HG03457 (cell line): ENCODE data around the gene SPEF1.
"Not testable (repeated sequence)": the region's sequence is repeated elsewhere in the genome, so short reads cannot be mapped to it uniquely, and the experiment has no call there.

Experiments used
- ATAC-seq: cut with Tn5 transposase; IDR thresholded peaks from one replicate; pipeline ENCODE4 v1.9.1; 2021; ENCODE audit warnings: moderate number of reproducible peaks; ENCODE audit not compliant: unreplicated experiment

The SPEF1 gene, protein sequence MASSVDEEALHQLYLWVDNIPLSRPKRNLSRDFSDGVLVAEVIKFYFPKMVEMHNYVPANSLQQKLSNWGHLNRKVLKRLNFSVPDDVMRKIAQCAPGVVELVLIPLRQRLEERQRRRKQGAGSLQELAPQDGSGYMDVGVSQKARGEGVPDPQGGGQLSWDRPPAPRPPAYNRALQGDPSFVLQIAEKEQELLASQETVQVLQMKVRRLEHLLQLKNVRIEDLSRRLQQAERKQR

DNA sequence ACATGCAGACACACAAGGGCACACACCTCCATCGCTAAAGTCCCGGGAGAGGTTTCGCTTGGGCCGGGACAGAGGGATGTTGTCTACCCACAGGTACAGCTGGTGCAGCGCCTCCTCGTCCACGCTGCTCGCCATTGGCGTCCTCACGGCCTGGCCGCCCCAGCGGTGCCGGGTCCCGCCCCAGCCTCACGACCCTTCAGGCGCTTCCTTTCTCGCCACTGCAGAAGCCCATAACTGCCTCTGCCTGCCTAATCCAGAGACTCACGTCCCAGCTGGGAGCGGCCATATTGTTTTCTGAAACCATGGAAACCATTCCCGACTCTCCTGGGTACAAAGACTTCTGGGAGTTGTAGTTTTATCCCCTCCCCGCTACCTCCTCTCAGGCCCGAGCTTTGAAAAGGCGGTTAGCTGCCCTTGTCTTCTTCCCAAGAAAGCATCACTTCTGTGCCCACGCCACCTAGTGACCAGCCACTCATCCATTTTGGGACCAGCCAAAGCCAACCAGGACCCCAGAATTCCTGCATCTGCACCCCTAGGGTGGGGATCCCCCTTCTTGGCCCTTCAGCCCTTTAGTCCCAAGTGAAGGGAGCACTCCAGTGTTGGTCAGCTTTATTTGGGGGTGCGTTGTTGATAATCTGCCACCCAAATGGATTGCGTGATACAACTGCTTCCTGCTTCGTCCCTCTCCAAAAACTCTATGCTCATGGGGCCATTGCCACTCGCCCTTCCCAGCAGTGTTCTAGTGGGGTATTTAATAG, at the start of gene SPEF1:
Gene SPEF1, minus strand, starts transcription at position 296 of the 758 bp plus-strand sequence. Its CDS starts 161 bp downstream, at position 135.
- no peak for ATAC-seq

DNA sequence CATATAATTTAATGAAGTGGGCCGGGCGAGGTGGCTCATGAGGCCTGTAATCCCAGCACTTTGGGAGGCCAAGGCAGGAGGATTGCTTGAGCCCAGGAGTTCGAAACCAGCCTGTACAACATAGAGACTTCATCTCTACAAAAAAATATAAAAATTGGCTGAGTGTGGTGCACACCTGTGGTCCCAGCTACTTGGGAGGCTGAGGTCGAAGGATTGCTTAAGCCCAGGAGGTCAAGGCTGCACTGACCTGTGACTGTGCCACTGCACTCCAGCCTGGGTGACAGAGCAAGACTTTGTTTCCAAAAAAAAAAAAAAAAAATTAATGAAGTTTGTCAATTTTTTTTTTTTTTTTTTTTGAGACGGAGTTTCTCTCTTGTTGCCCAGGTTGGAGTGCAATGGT, 48.6 kb upstream of the SPEF1 start:
- not testable (repeated sequence) for ATAC-seq

DNA sequence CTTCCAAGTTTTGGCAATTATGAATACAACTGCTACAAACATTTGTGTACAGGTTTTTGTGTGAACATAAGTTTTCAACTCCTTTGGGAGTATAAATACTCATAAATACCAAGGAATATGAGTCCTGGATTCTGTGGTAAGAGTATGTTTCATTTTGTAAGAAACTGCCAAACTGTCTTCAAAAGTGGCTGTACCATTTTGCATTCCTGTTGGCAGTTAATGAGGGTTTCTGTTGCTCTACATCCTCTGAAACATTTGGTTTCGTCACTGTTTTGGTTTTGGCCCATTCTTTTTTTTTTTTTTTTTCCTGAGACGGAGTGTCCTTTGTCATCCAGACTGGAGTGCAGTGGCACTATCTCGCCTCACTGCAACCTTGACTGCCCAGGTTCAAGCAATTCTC, 47.5 kb upstream of the SPEF1 start:
- no peak for ATAC-seq

DNA sequence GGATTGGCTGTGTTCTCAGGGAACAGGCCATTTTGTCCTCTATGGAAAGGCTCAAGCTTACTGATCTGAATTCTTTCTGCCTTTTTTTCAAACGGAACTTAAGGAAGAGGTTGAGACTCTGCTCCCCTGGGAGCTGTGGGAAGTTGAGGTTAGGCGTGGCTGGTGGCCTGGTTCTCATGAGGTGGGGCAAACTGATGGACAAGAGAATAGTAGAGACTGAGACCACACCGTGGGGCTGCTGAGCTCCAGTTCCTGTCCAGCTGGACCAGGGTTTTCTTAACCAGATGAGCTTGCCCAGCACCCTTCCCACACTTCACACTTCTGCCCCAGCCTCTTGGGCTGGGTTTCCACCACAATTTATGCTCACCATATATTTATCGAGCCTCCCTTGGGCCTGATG, 45.2 kb upstream of the SPEF1 start:
- ATAC-seq, result no peak

DNA sequence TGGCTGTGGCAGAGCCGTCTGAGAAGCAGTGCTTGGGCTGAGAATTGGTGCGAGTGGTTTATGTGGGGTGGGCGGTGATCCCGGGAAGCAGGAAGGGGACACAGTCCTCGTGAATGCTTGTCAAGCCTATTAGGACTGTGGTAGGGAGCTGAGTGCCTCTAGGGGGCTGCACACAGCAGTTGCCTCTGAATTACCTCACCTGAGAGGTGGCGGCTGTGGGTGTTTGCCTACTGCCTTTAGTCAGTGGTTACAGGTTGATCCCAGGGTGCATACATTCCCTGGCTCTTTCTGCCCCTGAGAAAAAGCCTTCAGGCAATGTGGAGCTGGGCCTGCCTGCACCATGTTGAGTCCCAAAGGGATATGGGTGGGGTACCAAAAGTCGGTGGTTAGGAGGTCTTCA, 44.3 kb upstream of the SPEF1 start:
- no peak for ATAC-seq

DNA sequence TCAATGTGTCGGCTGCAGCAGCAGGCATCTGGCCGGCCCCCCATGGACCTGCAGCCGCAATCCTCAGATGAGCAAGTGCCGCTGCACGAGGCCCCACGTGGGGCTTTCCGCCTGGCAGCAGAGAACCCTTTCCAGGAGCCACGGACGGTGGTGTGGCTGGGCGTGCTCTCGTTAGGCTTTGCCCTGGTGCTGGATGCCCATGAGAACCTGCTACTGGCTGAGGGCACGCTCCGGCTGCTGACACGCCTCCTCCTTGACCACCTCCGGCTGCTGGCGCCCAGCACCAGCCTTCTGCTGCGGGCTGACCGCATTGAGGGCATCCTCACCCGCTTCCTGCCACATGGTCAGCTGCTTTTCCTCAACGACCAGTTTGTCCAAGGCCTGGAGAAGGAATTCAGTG, 42.6 kb upstream of the SPEF1 start:
- ATAC-seq, result no peak

- ATAC-seq, result no peak
Measured at GRCh38 chr20:3821996-3822395, 40.7 kb upstream of the SPEF1 start.

- no peak for ATAC-seq
Measured at GRCh38 chr20:3820901-3821727, 39.9 kb upstream of the SPEF1 start.

DNA sequence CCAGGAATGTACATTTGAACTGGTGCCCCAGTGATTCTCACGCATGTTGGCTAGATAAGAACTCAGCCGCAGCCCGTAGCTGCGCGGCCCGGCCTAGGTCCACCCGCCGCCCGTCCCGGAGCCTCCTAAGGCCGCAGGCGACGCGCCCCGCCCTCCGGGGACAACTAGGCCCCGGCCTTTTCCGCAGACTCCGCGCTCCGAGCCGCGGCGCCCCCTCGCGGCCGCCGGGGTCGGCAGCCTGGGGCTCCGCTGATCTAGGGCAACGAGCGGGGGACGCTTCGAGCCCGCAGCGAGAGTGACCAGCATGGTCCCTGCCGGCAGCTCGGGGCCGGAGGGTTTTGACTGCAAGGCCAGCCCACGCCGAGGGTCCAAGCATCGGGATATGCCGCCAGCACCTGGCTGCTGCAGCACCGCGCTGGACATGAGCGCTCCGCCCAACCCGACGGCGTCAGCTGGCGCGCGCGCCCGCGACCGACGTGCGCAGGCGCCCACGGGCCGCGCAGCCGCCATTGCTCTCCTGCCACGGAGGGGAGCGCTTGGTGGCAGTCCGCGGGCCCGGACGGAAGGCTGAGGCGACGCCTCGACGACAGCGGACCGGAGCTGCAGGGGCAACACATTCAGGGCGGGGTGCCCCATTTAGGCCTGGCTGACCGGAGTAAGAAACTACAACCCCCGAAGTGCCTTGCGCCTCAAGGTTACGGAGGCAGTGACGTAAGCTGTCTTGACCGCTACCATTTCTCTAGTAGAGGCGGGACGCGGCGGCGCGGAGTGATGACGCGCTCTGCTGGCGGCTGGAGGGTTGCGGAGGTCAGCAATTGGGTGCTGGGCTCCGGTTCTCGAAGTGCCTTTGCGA, 39.0 kb upstream of the SPEF1 start, which contains the start of gene AP5S1:
Gene AP5S1, plus strand, starts transcription at position 500 of the 853 bp plus-strand sequence. CDS start 1,571 bp downstream, outside the sequence.
- peak; percentile 62 for ATAC-seq

GRCh38 chr20:3819411-3820047, 38.3 kb upstream of the SPEF1 start:
- ATAC-seq, result no peak

- ATAC-seq, result no peak
Measured at GRCh38 chr20:3818155-3819151, 37.2 kb upstream of the SPEF1 start.

GRCh38 chr20:3815703-3816315, 34.6 kb upstream of the SPEF1 start:
- ATAC-seq, result no peak

DNA sequence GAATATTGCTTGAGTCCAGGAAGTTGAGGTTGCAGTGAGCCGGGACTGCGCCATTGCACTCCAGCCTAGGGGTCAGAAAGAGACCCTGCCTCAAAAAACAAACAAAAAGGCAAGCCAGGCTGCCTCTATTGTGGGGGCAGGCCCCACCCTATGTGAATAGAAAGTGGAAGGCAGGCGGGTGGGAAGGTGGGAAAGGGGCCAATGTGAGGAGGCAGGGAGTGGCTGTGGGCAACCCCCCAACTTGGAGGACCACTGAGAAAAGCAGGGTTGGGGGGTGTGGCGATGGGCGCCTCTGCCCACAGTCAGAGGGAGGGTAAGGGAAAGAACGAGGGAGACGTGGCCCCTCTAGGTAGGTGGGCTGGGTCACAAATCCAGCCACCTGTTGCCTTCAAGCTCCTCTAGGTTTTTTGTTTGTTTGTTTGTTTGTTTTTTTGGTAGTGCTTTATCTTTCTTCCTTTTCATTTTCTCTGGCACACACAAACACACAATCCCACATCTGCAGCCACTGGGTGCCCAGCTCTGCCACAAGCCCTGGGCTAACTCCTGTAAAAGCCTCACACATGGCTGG, 33.8 kb upstream of the SPEF1 start:
- no peak for ATAC-seq

DNA sequence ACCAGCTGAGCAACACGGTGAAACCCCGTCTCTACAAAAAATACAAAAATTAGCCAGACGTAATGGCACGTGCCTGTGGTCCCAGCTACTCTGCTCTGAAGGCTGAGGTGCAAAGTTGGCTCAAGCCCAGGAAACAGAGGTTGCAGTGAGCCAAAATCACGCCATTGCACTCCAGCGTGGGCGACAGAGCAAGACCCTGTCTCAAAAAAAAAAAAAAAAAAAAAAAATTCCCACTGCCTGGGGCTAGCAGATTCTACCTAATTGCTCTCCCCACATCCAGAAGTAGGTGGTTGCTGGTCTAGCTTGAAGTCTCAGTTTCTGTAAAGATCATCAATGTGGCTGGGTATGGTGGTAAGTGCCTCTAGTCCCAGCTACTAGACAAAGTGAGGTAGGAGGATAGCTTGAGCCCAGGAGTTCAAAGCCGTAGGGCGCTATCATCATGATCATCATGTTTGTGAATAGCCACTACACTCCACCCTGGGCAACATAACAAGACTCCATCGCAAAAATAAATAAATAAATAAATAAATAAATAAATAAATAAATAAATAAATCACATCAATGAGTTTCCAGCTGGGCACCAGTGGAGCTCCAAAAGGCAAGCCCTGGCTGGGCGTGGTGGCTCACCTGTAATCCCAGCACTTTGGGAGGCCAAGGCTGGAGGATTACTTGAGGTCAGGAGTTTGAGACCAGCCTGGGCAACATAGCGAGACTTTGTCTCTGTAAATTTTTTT, 32.8 kb upstream of the SPEF1 start:
- ATAC-seq, result no peak

DNA sequence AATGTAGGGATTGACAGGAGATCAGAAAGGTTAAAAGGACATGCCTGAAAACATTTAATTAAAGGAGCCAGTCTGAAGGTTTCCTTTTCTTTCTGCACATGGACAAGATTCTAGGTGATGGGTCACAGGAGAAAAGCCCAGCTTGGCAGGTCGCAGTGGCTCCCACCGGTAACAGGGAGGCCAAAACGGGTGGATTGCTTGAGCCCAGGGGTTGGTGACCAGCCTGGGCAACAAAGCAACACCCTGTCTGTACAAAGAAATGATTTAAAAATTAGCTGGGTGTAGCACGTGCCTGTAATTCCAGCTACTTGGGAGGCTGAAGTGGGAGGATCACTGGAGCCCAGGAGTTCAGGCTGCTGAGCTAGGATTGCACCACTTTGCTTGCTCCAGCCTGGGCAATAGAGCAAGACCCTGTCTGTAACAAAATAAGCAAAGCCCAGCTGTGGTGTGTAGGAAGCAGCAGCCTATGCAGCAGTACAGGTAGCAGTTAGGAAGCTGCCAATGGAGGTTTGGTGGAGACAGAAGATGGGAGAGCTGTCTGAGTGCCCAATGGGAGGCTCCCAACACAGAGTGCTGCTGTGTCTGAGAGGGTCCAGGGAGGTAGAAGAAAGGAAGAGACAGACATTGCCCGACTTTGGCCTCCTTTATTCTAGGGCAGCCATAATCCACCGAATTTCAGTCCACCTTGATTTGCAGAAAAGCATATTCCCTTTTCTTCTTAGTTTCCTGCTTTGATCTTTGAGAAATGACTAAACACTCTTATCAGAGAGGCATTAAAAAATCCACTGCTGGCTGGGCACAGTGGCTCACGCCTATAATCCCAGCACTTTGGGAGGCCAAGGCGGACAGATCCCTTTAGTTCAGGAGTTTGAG, 32.0 kb upstream of the SPEF1 start:
- no peak for ATAC-seq

- no peak for ATAC-seq
Measured at GRCh38 chr20:3812259-3812681, 31.0 kb upstream of the SPEF1 start.
